B cell (primary cell): Measurements from ENCODE around the gene TTLL5. TPM values are rescaled to one million over a fixed set of nuclear protein-coding genes. Genes with fewer than 3 reads are reported as not detected.

Source experiments
- ATAC-seq: fragments of 200-7000 bp; cut with Tn5 transposase; one replicate; pipeline ENCODE4 v1.10.0; 2021; ENCODE audit warnings: low read depth, mild to moderate bottlenecking, moderate number of reproducible peaks, moderate library complexity
- CTCF ChIA-PET: fragments of 350-600 bp; sonication (Branson Sonifier 250); formaldehyde crosslinking; loops from one replicate; lab custom pipeline; 2021; ENCODE audit warnings: antibody characterized with exemption, inconsistent platforms; lab: Charles Lee
- POLR2A ChIA-PET: fragments of 350-600 bp; sonication (Branson Sonifier 250); formaldehyde crosslinking; loops from one replicate; lab custom pipeline; 2021; ENCODE audit warnings: antibody characterized with exemption; lab: Charles Lee
- DNase-seq: peaks from one replicate; pipeline ENCODE4 v3.0.0; 2013
- H2AFZ ChIP-seq: 2 replicates; pipeline ENCODE4 v1.6.1; 2012; ENCODE audit warnings: mild to moderate bottlenecking, low read depth, low read length; ENCODE audit not compliant: insufficient read depth, poor library complexity, severe bottlenecking
- H3K27ac ChIP-seq, 2 donors: 1 replicate in 1 of 2; 2 replicates in 1 of 2; pipeline ENCODE4 v1.5.1; 2012 to 2013; ENCODE audit warnings: low read length in 2 of 2, mild to moderate bottlenecking in 2 of 2, moderate library complexity in 1 of 2
- H3K27me3 ChIP-seq, 4 experiments: fragments of 200-600 bp in 1 of 4; sonication (generic) in 1 of 4; replicated peaks in 1 of 4; 1 replicate in 2 of 4; 2 replicates in 2 of 4; pipeline versions ENCODE4 v1.6.1 to v1.7.0; 2013 to 2016; ENCODE audit warnings: low read length in 3 of 4, mild to moderate bottlenecking in 2 of 4, mixed read lengths in 1 of 4, moderate library complexity in 1 of 4; ENCODE audit not compliant: insufficient read depth in 4 of 4, control insufficient read depth in 3 of 4; ENCODE audit errors: control extremely low read depth in 1 of 4
- H3K36me3 ChIP-seq, 2 experiments: replicated peaks in 1 of 2; 1 replicate in 1 of 2; 2 replicates in 1 of 2; pipeline versions ENCODE4 v1.6.1 to v1.7.1; 2013; ENCODE audit warnings: low read length in 1 of 2; ENCODE audit not compliant: insufficient read depth in 2 of 2, control insufficient read depth in 1 of 2; ENCODE audit errors: control extremely low read depth in 1 of 2, extremely low read depth in 1 of 2
- H3K4me1 ChIP-seq, 2 donors: fragments of 200-600 bp in 1 of 2; sonication (generic) in 1 of 2; 1 replicate in 1 of 2; 2 replicates in 1 of 2; pipeline versions ENCODE4 v1.5.1 to v1.6.1; 2013 to 2017; ENCODE audit warnings: low read length in 2 of 2; ENCODE audit not compliant: control insufficient read depth in 2 of 2, insufficient read depth in 2 of 2
- H3K4me2 ChIP-seq: replicated peaks from 2 replicates; pipeline ENCODE3; 2012; ENCODE audit warnings: mild to moderate bottlenecking, low read depth, low read length; ENCODE audit not compliant: poor library complexity, severe bottlenecking
- H3K4me3 ChIP-seq, 5 experiments: fragments of 200-600 bp in 1 of 5; sonication (generic) in 1 of 5; 1 replicate in 3 of 5; 2 replicates in 2 of 5; pipeline versions ENCODE4 v1.5.1 to v1.7.0; 2011 to 2016; ENCODE audit warnings: low read length in 4 of 5, mild to moderate bottlenecking in 4 of 5, low read depth in 2 of 5, control low read depth in 1 of 5, moderate library complexity in 1 of 5; ENCODE audit not compliant: insufficient read depth in 1 of 5; ENCODE audit errors: control extremely low read depth in 1 of 5, extremely low read depth in 1 of 5
- H3K79me2 ChIP-seq: fragments of 200-600 bp; sonication (generic); one replicate; pipeline ENCODE4 v1.6.0; 2016; ENCODE audit warnings: low read length; ENCODE audit not compliant: control insufficient read depth, insufficient read depth
- H3K9ac ChIP-seq: fragments of 200-600 bp; sonication (generic); 2 replicates; pipeline ENCODE4 v1.6.1; 2017; ENCODE audit warnings: mild to moderate bottlenecking, low read length, moderate library complexity
- H3K9me3 ChIP-seq, 3 donors: one replicate each; pipeline versions ENCODE4 v1.6.1 to v1.7.1; 2013; ENCODE audit warnings: low read length in 2 of 3; ENCODE audit not compliant: control insufficient read depth in 2 of 3, insufficient read depth in 1 of 3; ENCODE audit errors: control extremely low read depth in 1 of 3
- H4K20me1 ChIP-seq: 2 replicates; pipeline ENCODE4 v1.6.0; 2012; ENCODE audit warnings: mild to moderate bottlenecking, low read length; ENCODE audit not compliant: insufficient read depth, control insufficient read depth, poor library complexity, severe bottlenecking
- H3K27ac Mint-ChIP-seq: one replicate; pipeline ENCODE4 v1.8.0; 2021; ENCODE audit warnings: mixed read lengths
- H3K27me3 Mint-ChIP-seq: one replicate; pipeline ENCODE4 v1.8.0; 2021; ENCODE audit warnings: mixed read lengths
- H3K4me1 Mint-ChIP-seq: one replicate; pipeline ENCODE4 v1.8.0; 2021; ENCODE audit warnings: mixed read lengths
- H3K4me3 Mint-ChIP-seq: one replicate; pipeline ENCODE4 v1.8.0; 2021; ENCODE audit warnings: mixed read lengths
- H3K9me3 Mint-ChIP-seq: one replicate; pipeline ENCODE4 v1.8.0; 2022; ENCODE audit warnings: mixed read lengths; ENCODE audit not compliant: insufficient read depth
- CTCF ChIP-seq: fragments of 200-600 bp; IDR thresholded peaks from one replicate; pipeline ENCODE4 v1.8.0; 2022; ENCODE audit warnings: antibody characterized with exemption, mild to moderate bottlenecking
- EZH2 ChIP-seq: IDR thresholded peaks from 2 replicates; pipeline ENCODE4 v1.6.1; 2012; ENCODE audit warnings: borderline replicate concordance, low read depth, mild to moderate bottlenecking, moderate library complexity, low read length; ENCODE audit not compliant: insufficient read depth, poor library complexity, severe bottlenecking
- WGBS: methylation state at CpG from one replicate; pipeline ENCODE4 v1.1.5; 2013; ENCODE audit warnings: missing lambda C conversion rate; ENCODE audit not compliant: insufficient coverage; 5-methylcytosine and 5-hydroxymethylcytosine counted together
- intact Hi-C: fragments of 100-400 bp; cut with micrococcal nuclease; formaldehyde crosslinking; loops from one replicate; pipeline ENCODE4 v1.10.0; 2022
- polyA plus RNA-seq: library from polyadenylated mRNA; depleted of rRNA; stranded (reverse); fragments of >200 nt; gene quantifications from 2 replicates; pipeline ENCODE4 v1.2.3, GENCODE V29; 2012
- total RNA-seq, 2 donors: library from RNA; stranded (reverse); fragments of 120-200 nt in 1 of 2; gene quantifications; 1 replicate in 1 of 2; 2 replicates in 1 of 2; pipeline versions ENCODE4 v1.2.3 to v1.2.4, GENCODE V29; 2013 to 2022

The TTLL5 gene
- total and polyA plus RNA-seq, 2 donors (not counting 1 experiment from before 2014, with no cell fraction given) = 10.9 to 50.9 TPM

GRCh38 chr14:75863221-75863620 lies 202.2 kb downstream of the TTLL5 start:
- Histone ChIP-seq H3K4me1 (no peaks in the 10 kb centered on the region), H3K9ac (no peak overlapping the region), H3K27me3 (no peaks in the 10 kb centered on the region), H3K27ac (no peak overlapping the region), H3K79me2 (no peaks in the 10 kb centered on the region), H3K36me3 (no peaks in the 10 kb centered on the region), H3K4me3 (no peak overlapping the region), H3K9me3 (no peaks in the 10 kb centered on the region), H4K20me1 (no peaks in the 10 kb centered on the region), H2AFZ (no peak overlapping the region), H3K4me2 (no peak overlapping the region)
- TF ChIP-seq CTCF (no peak), EZH2 (no peak)
- DNase-seq (no peak), ATAC-seq (no peak)
- ChIA-PET CTCF (interaction anchor here (1.5 kb wide), 1 partner anchor 119 kb away, joined by 3 read pairs; no protein-coding TSS in a partner anchor), POLR2A (no interaction called here)
- H3K9me3 Mint-ChIP-seq = no peaks in the 10 kb centered on the region
- no peak overlapping the region for H3K27ac Mint-ChIP-seq
- H3K4me1 Mint-ChIP-seq = no peaks in the 10 kb centered on the region
- no peaks in the 10 kb centered on the region for H3K27me3 Mint-ChIP-seq
- H3K4me3 Mint-ChIP-seq = no peak overlapping the region
- WGBS = no CpG with 5 or more reads among the region's 2 CpGs
- intact Hi-C loops = no loop called here

GRCh38 chr14:75864352-75864751 lies 203.3 kb downstream of the TTLL5 start:
- Histone ChIP-seq H3K4me3 (no peak overlapping the region), H3K27ac (no peak overlapping the region), H3K4me1 (no peaks in the 10 kb centered on the region), H3K9ac (no peak overlapping the region), H3K9me3 (no peaks in the 10 kb centered on the region), H4K20me1 (no peaks in the 10 kb centered on the region), H3K27me3 (no peaks in the 10 kb centered on the region), H3K36me3 (peaks cover 0 to under 1% of the 10 kb centered on the region in 2 experiments), H2AFZ (no peak overlapping the region), H3K79me2 (no peaks in the 10 kb centered on the region), H3K4me2 (no peak overlapping the region)
- Mint-ChIP-seq H3K4me3 (no peak overlapping the region), H3K4me1 (no peaks in the 10 kb centered on the region), H3K27ac (no peak overlapping the region), H3K9me3 (no peaks in the 10 kb centered on the region), H3K27me3 (no peaks in the 10 kb centered on the region)
- ChIA-PET CTCF (interaction anchor here (0.6 kb wide), 1 partner anchor 1885 kb away, joined by 3 read pairs; no protein-coding TSS in a partner anchor), POLR2A (no interaction called here)
- no peak for DNase-seq
- intact Hi-C loops = no loop called here
- no peak for ATAC-seq
- no CpG with 5 or more reads among the region's 2 CpGs for WGBS
- TF ChIP-seq EZH2 (no peak), CTCF (no peak)
